AG04449 (cell line): Measurements from ENCODE around the gene PALM3.
A peak's percentile ranks its signal among the peaks of the same experiment; 100 is the strongest.

ENCODE experiments used
- CTCF ChIA-PET: fragments of 350-600 bp; formaldehyde crosslinking; extraction: SDS; loops from one replicate; lab custom pipeline; 2021; ENCODE audit warnings: antibody characterized with exemption; lab: Yijun Ruan, JAX
- POLR2A ChIA-PET: fragments of 400-600, 350-600 bp; formaldehyde crosslinking; extraction: SDS; loops from one replicate; lab custom pipeline; 2020; ENCODE audit warnings: antibody characterized with exemption, inconsistent platforms; lab: Yijun Ruan, JAX
- DNase-seq: peaks from one replicate; pipeline ENCODE4 v3.0.0-alpha.2; 2010; ENCODE audit warnings: low read depth, low spot score
- H3K4me3 ChIP-seq: 2 replicates; pipeline ENCODE4 v1.5.1; 2011; ENCODE audit warnings: low read depth, mild to moderate bottlenecking, control low read depth, low read length
- TF ChIP-seq, protein P1 (sequence below): IDR thresholded peaks from one replicate; pipeline ENCODE4 v1.5.1; 2011; ENCODE audit warnings: mild to moderate bottlenecking, moderate library complexity, low read length, control low read depth, inconsistent platforms; ENCODE audit not compliant: insufficient read depth; ENCODE audit errors: missing control alignments

Gene PALM3

GRCh38 chr19:14012378-14012915 is 49.4 kb downstream of the PALM3 start:
- no peak for DNase-seq
- TF ChIP-seq, protein P1, sequence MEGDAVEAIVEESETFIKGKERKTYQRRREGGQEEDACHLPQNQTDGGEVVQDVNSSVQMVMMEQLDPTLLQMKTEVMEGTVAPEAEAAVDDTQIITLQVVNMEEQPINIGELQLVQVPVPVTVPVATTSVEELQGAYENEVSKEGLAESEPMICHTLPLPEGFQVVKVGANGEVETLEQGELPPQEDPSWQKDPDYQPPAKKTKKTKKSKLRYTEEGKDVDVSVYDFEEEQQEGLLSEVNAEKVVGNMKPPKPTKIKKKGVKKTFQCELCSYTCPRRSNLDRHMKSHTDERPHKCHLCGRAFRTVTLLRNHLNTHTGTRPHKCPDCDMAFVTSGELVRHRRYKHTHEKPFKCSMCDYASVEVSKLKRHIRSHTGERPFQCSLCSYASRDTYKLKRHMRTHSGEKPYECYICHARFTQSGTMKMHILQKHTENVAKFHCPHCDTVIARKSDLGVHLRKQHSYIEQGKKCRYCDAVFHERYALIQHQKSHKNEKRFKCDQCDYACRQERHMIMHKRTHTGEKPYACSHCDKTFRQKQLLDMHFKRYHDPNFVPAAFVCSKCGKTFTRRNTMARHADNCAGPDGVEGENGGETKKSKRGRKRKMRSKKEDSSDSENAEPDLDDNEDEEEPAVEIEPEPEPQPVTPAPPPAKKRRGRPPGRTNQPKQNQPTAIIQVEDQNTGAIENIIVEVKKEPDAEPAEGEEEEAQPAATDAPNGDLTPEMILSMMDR, result no peak
- POLR2A ChIA-PET, result no interaction called here
- CTCF ChIA-PET, result no interaction called here
- no peak overlapping the region for H3K4me3 ChIP-seq

DNA sequence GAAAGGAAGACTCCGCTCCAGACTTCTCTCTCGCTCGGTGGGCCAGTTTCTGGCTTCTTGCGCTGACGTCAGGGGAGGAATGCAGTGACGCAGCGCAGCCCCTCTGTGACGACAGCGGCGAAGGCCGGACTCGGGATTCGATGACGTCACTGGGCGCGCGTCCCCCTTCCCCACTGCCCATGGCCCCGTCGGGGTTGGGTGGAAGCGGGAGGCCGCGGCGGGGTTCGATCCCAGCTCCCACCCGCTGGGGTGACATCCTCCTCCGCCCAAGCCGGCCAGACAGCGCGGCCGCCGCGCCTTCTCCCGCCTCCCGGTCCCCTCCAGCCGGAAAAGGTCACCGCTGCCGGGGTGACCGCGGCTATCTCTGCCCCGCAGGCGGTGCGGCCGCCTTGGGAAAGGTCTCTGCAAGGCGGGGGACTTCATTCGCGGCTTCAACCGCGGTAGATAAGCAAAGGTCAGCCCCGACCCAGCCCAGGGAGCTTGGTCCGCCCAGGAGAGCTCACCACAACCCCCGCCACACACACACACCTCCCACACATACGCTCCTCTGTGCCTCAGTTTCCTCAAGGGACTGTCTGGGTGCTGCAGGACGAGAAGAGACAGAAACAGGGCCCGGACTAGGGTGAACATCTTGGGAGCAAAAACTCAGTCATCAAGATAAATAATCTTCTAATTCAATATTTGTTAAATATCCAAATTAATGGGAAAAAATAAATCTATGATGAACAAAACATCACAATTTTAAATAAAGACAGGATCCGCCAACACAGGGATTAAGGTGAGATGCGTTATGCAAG is 54.9 kb downstream of the PALM3 start:
- ChIA-PET CTCF (interaction anchor here (1.0 to 1.4 kb wide), 4 partner anchors 12 to 106 kb away, joined by 3 to 5 read pairs (median 4); partner anchors contain the start of gene IL27RA), POLR2A (interaction anchor here (0.7 to 1.1 kb wide), 3 partner anchors 10 to 55 kb away, joined by 3 to 4 read pairs (median 4); partner anchors contain the start of genes DCAF15 and IL27RA)
- DNase-seq, result no peak
- TF ChIP-seq, protein P1, result no peak
- H3K4me3 ChIP-seq, result peak overlapping the region; percentile 78

DNA sequence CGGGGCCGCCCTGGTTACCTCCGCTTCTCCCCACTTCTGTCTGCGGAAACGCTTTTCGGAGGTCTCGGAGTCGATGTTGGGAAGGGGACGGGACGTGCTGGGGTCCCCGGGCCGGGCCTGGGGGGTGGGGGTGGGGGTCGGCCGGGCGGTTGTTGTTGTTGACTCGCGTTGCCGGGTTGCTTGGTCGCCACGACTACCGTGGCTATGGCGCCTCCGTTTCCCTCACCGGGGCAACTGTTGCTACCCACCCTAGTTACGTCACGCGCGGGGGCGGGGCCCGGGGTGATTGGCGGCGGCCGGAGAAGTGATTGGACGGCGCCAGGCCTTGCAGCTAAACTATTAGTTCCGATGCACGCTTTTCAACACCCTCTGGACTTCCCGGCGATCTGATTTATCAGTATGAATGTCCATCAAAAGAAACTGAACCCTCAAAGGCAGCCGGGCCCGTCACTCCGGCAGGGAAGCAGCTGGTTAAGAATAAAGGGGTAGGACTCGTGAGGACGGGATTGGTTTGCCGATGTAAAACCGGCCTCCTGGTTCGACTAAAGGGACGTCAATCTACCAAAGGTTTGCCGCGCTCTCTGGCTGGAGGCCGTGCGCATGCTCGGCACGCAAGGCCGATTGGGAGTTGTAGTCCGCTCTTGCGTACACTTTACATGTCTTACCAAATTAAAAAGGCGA is 55.7 kb downstream of the PALM3 start, which contains the start of gene RFX1:
RFX1 (minus strand) TSS at position 236 of the 681 bp plus-strand sequence. CDS start 12,477 bp downstream, outside the sequence.
- POLR2A ChIA-PET, result interaction anchor here (0.6 to 1.1 kb wide), 4 partner anchors 9 to 131 kb away, joined by 3 to 4 read pairs (median 4); partner anchors contain the start of genes DCAF15 and IL27RA
- TF ChIP-seq, protein P1, result no peak
- peak within 1 kb of the TSS; percentile 78 for H3K4me3 ChIP-seq
- DNase-seq, result peak; percentile 100
- CTCF ChIA-PET, result interaction anchor here (0.7 to 1.4 kb wide), 3 partner anchors 26 to 123 kb away, joined by 3 to 5 read pairs (median 3); partner anchors contain the start of gene IL27RA

DNA sequence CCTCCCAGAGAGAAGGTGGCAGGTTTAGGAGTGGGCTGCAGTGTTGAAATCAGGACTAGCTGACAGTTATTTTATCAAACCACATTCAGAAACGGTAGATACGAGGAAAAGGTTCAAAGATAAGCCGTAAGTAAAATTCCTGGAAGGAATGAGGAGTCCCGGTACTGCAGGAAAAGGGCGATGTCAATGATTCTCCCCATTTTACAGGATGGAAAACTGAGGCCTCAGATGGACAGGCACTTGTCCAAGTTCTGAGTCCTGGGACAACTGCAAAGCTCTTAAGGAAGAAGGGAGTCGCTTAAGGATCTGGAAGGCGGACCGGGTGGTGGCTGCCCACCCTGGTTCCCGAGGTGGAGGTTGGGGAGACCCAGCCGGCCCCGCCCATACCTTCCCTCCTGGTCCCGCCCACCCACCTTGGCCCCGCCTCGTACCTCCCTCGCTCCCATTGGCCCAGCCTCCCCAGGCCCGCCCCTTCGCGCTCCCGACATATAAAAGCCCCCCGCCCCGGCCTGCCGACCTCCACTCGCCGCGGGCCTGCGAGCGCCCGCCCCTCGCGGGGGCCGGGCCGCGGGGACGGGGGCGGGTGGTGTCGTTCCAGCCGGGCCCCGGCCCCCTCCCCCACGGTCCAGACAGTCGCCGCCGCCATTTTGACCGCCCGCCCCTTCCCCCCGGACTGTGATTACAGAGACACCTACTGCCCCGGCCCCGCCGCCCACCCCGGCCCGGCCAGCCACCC is 56.4 kb downstream of the PALM3 start:
- ChIA-PET CTCF (interaction anchor here (0.7 to 1.4 kb wide), 3 partner anchors 26 to 123 kb away, joined by 3 to 5 read pairs (median 3); partner anchors contain the start of gene IL27RA), POLR2A (interaction anchor here (0.6 to 1.1 kb wide), 3 partner anchors 8 to 131 kb away, joined by 3 to 4 read pairs (median 4); partner anchors contain the start of gene DCAF15)
- TF ChIP-seq, protein P1, result no peak
- peak overlapping the region; percentile 71 for H3K4me3 ChIP-seq
- no peak for DNase-seq

DNA sequence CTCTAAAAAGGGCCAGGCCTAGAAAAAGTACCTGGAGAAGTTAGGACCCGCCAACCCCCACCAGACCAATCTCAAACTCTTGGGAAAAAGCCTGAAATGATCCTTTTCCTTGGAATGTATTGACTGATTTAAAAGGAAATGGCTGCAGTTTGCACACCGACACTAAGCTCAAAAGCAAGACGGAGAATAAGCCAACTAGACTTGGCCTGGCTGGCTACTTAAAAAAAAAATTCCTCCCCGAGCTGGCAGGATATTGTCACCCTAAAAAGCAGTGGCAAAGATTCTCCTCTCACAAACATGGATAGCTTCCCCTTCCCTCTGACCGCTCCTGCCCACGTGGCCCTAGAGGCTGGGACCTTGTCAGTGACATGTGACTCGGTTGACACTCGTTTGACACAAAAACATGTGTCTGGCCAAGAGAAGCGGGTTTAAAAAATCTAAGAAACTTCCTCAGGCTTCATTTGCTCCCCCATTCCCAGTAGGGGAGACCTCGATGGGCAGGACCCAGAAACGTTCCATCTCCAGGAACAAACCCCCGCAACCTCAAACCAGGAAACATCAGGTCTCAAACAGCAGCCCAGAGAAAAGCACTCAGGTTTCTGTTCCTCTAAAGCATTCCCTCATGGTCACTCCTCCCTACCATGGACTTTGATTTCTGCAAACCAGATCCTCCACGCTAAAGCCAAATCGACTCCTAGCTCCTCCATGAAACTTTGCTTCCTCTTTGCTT is 57.1 kb downstream of the PALM3 start:
- POLR2A ChIA-PET, result no interaction called here
- H3K4me3 ChIP-seq, result no peak overlapping the region
- no peak for DNase-seq
- TF ChIP-seq, protein P1, result no peak
- CTCF ChIA-PET, result interaction anchor here (1.6 kb wide), 1 partner anchor 27 kb away, joined by 5 read pairs; the partner anchor contains the start of gene IL27RA
